Activated CD4-positive, CD25-positive, alpha-beta regulatory T cell treated with anti-CD3 and anti-CD28 coated beads, Interleukin-2, amount 50 U/mL, for 16 hours (primary cell): ENCODE results near the gene KHSRP.

Experiments
- DNase-seq: peaks from one replicate; pipeline ENCODE4 v3.0.0-alpha.2; 2020; ENCODE audit warnings: low read depth, low spot score

Gene KHSRP

GRCh38 chr19:6424195-6424938, at the start of gene KHSRP:
KHSRP (minus strand) TSS chr19:6424811; CDS start chr19:6424701, 110 bp downstream.
- no peak for DNase-seq

- no peak for DNase-seq
Observed at GRCh38 chr19:6473647-6474046, 49.0 kb upstream of the KHSRP start.

- DNase-seq: no peak
Observed at GRCh38 chr19:6472713-6473112, 48.1 kb upstream of the KHSRP start.

- no peak for DNase-seq
Observed at GRCh38 chr19:6471076-6471475, 46.5 kb upstream of the KHSRP start.

- no peak for DNase-seq
Observed at GRCh38 chr19:6470173-6470572, 45.6 kb upstream of the KHSRP start.

GRCh38 chr19:6467384-6467783, 42.8 kb upstream of the KHSRP start:
- DNase-seq: no peak

GRCh38 chr19:6466526-6467248, 42.1 kb upstream of the KHSRP start:
- no peak for DNase-seq

- no peak for DNase-seq
Observed at GRCh38 chr19:6465663-6466062, 41.1 kb upstream of the KHSRP start.

- DNase-seq: no peak
Observed at GRCh38 chr19:6465006-6465405, 40.4 kb upstream of the KHSRP start.

GRCh38 chr19:6464070-6464873, 39.7 kb upstream of the KHSRP start, which contains the start of gene CRB3:
CRB3 (plus strand) TSS chr19:6464271; CDS start chr19:6464702, 431 bp downstream.
- DNase-seq: no peak

- DNase-seq: peak; percentile 90
Observed at GRCh38 chr19:6460099-6460884, 35.7 kb upstream of the KHSRP start.

- DNase-seq: no peak
Observed at GRCh38 chr19:6459262-6460098, 34.9 kb upstream of the KHSRP start, which contains the start of gene SLC25A23. SLC25A23 (minus strand) TSS chr19:6459792; CDS start chr19:6459628, 164 bp downstream.

GRCh38 chr19:6458695-6459261, 34.2 kb upstream of the KHSRP start:
- DNase-seq: no peak

- no peak for DNase-seq
Observed at GRCh38 chr19:6457958-6458694, 33.5 kb upstream of the KHSRP start.

GRCh38 chr19:6455924-6456323, 31.3 kb upstream of the KHSRP start:
- no peak for DNase-seq

GRCh38 chr19:6453951-6454565, 29.4 kb upstream of the KHSRP start:
- DNase-seq: no peak

GRCh38 chr19:6452899-6453298, 28.3 kb upstream of the KHSRP start:
- no peak for DNase-seq

GRCh38 chr19:6452223-6452614, 27.6 kb upstream of the KHSRP start:
- no peak for DNase-seq
